ENCODE measurements around the gene RMDN2.

- no peak for TF ChIP-seq CTCF (IDR thresholded peaks at IDR 0.05)
- peak; percentile 23; the same call in 1 of the 2 replicates for TF ChIP-seq TCF7L2 (IDR thresholded peaks at IDR 0.05; ENCODE audit: low read depth, low read length)
Observed at GRCh38 chr2:37925063-37925897, at the start of gene RMDN2.
